Keratinocyte (primary cell): Measurements from ENCODE around the gene LHFPL2. TPM values are rescaled to one million over a fixed set of nuclear protein-coding genes. Genes with fewer than 3 reads are reported as not detected.

ENCODE experiments used
- DNase-seq: peaks from one replicate; pipeline ENCODE4 v3.0.0-alpha.2; 2011; ENCODE audit warnings: low read depth, missing footprints, low spot score
- FAIRE-seq: peaks from 2 replicates; lab custom pipeline; 2011; peaks lifted over from hg19 to GRCh38; lab: Jason Lieb, UNC
- H2AFZ ChIP-seq: 2 replicates; pipeline ENCODE4 v1.6.0; 2012; ENCODE audit warnings: low read length, control low read depth, inconsistent platforms; ENCODE audit not compliant: control insufficient read depth
- H3K27ac ChIP-seq: 2 replicates; pipeline ENCODE4 v1.5.1; 2011; ENCODE audit warnings: low read length; ENCODE audit not compliant: control insufficient read depth, insufficient read depth
- H3K27me3 ChIP-seq: 3 replicates; pipeline ENCODE4 v1.6.0; 2011; ENCODE audit warnings: low read length; ENCODE audit not compliant: control insufficient read depth, insufficient read depth; ENCODE audit errors: extremely low read depth
- H3K36me3 ChIP-seq, 2 experiments: 2 replicates in 1 of 2; 3 replicates in 1 of 2; pipeline ENCODE4 v1.5.1; 2011; ENCODE audit warnings: low read length in 2 of 2, mild to moderate bottlenecking in 1 of 2; ENCODE audit not compliant: control insufficient read depth in 2 of 2, insufficient read depth in 2 of 2; ENCODE audit errors: extremely low read depth in 1 of 2
- H3K4me1 ChIP-seq: 3 replicates; pipeline ENCODE4 v1.5.1; 2011; ENCODE audit warnings: low read length; ENCODE audit not compliant: control insufficient read depth, insufficient read depth; ENCODE audit errors: extremely low read depth
- H3K4me2 ChIP-seq: 3 replicates; pipeline ENCODE4 v1.6.0; 2011; ENCODE audit warnings: low read depth, low read length; ENCODE audit not compliant: control insufficient read depth, insufficient read depth; ENCODE audit errors: extremely low read depth
- H3K4me3 ChIP-seq, 3 experiments: fragments of 200-600 bp in 1 of 3; sonication (generic) in 1 of 3; 2 replicates in 2 of 3; 3 replicates in 1 of 3; pipeline ENCODE4 v1.5.1; 2011 to 2016; ENCODE audit warnings: low read length in 3 of 3, mild to moderate bottlenecking in 3 of 3, control low read depth in 2 of 3, inconsistent platforms in 1 of 3, low read depth in 1 of 3, mixed read lengths in 1 of 3, mixed run types in 1 of 3, moderate library complexity in 1 of 3; ENCODE audit not compliant: control insufficient read depth in 2 of 3, insufficient read depth in 2 of 3; ENCODE audit errors: extremely low read depth in 1 of 3
- H3K79me2 ChIP-seq: 2 replicates; pipeline ENCODE4 v1.6.0; 2012; ENCODE audit warnings: low read length; ENCODE audit not compliant: control insufficient read depth, insufficient read depth
- H3K9ac ChIP-seq: 3 replicates; pipeline ENCODE4 v1.6.0; 2011; ENCODE audit warnings: low read length; ENCODE audit not compliant: control insufficient read depth, insufficient read depth; ENCODE audit errors: extremely low read depth
- H3K9me1 ChIP-seq: 3 replicates; pipeline ENCODE4 v1.6.0; 2011; ENCODE audit warnings: low read length; ENCODE audit not compliant: control insufficient read depth, insufficient read depth; ENCODE audit errors: extremely low read depth
- H3K9me3 ChIP-seq: 2 replicates; pipeline ENCODE4 v1.5.1; 2012; ENCODE audit warnings: low read depth, low read length; ENCODE audit not compliant: control insufficient read depth
- H4K20me1 ChIP-seq: 3 replicates; pipeline ENCODE4 v1.6.0; 2011; ENCODE audit warnings: low read length; ENCODE audit not compliant: control insufficient read depth, insufficient read depth; ENCODE audit errors: extremely low read depth
- CTCF ChIP-seq, 3 experiments: IDR thresholded peaks in 1 of 3; conservative IDR thresholded peaks in 1 of 3; optimal IDR thresholded peaks in 1 of 3; 2 replicates in 2 of 3; 3 replicates in 1 of 3; pipeline versions ENCODE3 to v1.5.1; 2011; ENCODE audit warnings: low read length in 3 of 3, mild to moderate bottlenecking in 3 of 3, moderate library complexity in 2 of 3, control low read depth in 1 of 3, inconsistent platforms in 1 of 3; ENCODE audit not compliant: insufficient read depth in 2 of 3; ENCODE audit errors: extremely low read depth in 1 of 3
- EZH2 ChIP-seq: IDR thresholded peaks from one replicate; pipeline ENCODE4 v1.6.1; 2012; ENCODE audit warnings: inconsistent platforms, mild to moderate bottlenecking, low read length, moderate library complexity
- dilution Hi-C: fragments of 300-500 bp; cut with MboI; formaldehyde crosslinking; loops from one replicate; pipeline ENCODE4 v1.7.0; 2020; ENCODE audit warnings: low sequenced_read_pairs; ENCODE audit not compliant: extremely low pct_ligation_motif_present
- polyA plus RNA-seq, 5 experiments: library from polyadenylated mRNA; depleted of rRNA in 3 of 5; stranded (reverse) in 3 of 5; stranded (forward) in 1 of 5; unstranded in 1 of 5; fragments of >200 nt; gene quantifications; 1 replicate in 1 of 5; 2 replicates in 3 of 5; 3 replicates in 1 of 5; pipeline versions ENCODE4 v1.2.1 to v1.2.3, GENCODE V29; 2011 to 2012; ENCODE audit warnings: missing spikeins in 2 of 5, low read depth in 1 of 5, low replicate concordance in 1 of 5

LHFPL2 gene
- polyA plus RNA-seq, 1 donor (not counting 4 experiments of a cell fraction or from before 2014, with no cell fraction given) = 11.4 TPM

DNA sequence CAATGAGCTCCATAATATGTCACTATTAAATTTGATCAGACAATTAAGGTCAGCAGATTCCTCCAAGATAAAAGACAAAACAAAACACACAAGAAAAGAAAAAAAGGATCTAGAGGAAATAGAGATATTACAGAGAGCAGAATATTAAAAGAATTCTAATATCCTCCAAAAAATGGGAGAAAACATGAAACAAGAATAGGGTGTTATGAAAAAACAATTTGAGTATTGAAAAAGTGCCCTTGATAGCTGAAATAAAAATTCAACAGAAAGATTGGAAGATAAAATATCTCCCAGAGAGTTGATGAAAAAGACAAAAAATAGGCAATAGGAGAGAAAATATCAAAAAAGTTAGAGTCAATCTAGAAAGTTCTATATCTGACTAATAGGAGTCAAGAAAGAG is 44.8 kb upstream of the LHFPL2 start:
- no peak for TF ChIP-seq EZH2
- TF ChIP-seq CTCF (optimal IDR thresholded peaks at IDR 0.05 in 1 of 3, IDR thresholded peaks at IDR 0.05 in 1 of 3, conservative IDR thresholded peaks at IDR 0.05 in 1 of 3; ENCODE audit: extremely low read depth in 1 of 3, insufficient read depth in 2 of 3, low read length in 3 of 3) = no peak
- Histone ChIP-seq H3K27ac (no peak overlapping the region), H3K9me3 (peaks cover 2% of the 10 kb centered on the region), H3K4me3 (no peak overlapping the region), H3K9ac (no peak overlapping the region), H3K36me3 (no peaks in the 10 kb centered on the region), H3K27me3 (no peaks in the 10 kb centered on the region), H3K4me2 (no peak overlapping the region), H3K79me2 (no peaks in the 10 kb centered on the region), H3K4me1 (peaks cover 16% of the 10 kb centered on the region), H4K20me1 (no peaks in the 10 kb centered on the region), H2AFZ (no peak overlapping the region), H3K9me1 (no peaks in the 10 kb centered on the region)
- FAIRE-seq (no peak), DNase-seq (no peak)
- dilution Hi-C loops = no loop called here

- Histone ChIP-seq H3K4me3 (no peak overlapping the region), H3K4me1 (peaks cover under 1% of the 10 kb centered on the region), H4K20me1 (no peaks in the 10 kb centered on the region), H3K36me3 (no peaks in the 10 kb centered on the region), H3K79me2 (no peaks in the 10 kb centered on the region), H3K4me2 (no peak overlapping the region), H3K27ac (no peak overlapping the region), H3K27me3 (no peaks in the 10 kb centered on the region), H3K9me3 (peaks cover 2% of the 10 kb centered on the region), H3K9me1 (no peaks in the 10 kb centered on the region), H3K9ac (no peak overlapping the region), H2AFZ (no peak overlapping the region)
- TF ChIP-seq CTCF (optimal IDR thresholded peaks at IDR 0.05 in 1 of 3, IDR thresholded peaks at IDR 0.05 in 1 of 3, conservative IDR thresholded peaks at IDR 0.05 in 1 of 3; ENCODE audit: extremely low read depth in 1 of 3, insufficient read depth in 2 of 3, low read length in 3 of 3) (no peak), EZH2 (no peak)
- DNase-seq (no peak), FAIRE-seq (no peak)
- dilution Hi-C loops = no loop called here
Measured at GRCh38 chr5:78691084-78691960, 42.8 kb upstream of the LHFPL2 start.
